Loucy (cell line): ENCODE data around the gene NUP188.
"Not testable (repeated sequence)": the region's sequence is repeated elsewhere in the genome, so short reads cannot be mapped to it uniquely, and the experiment has no call there.

ENCODE experiments used
- H2AFZ ChIP-seq: fragments of 200-600 bp; sonication (generic); 2 replicates; pipeline ENCODE4 v1.6.0; 2016; ENCODE audit warnings: antibody characterized with exemption, mild to moderate bottlenecking, low read length, moderate library complexity
- H3F3A ChIP-seq: fragments of 200-600 bp; 2 replicates; pipeline ENCODE4 v1.6.0; 2016; ENCODE audit warnings: antibody characterized with exemption, low read depth, mild to moderate bottlenecking
- H3K27me3 ChIP-seq: fragments of 200-600 bp; sonication (generic); 2 replicates; pipeline ENCODE4 v1.6.1; 2014; ENCODE audit warnings: low read length, mild to moderate bottlenecking; ENCODE audit not compliant: insufficient read depth, poor library complexity, severe bottlenecking
- H3K36me3 ChIP-seq: fragments of 200-600 bp; sonication (generic); 2 replicates; pipeline ENCODE4 v1.6.1; 2016; ENCODE audit warnings: low read length; ENCODE audit not compliant: insufficient read depth
- H3K4me1 ChIP-seq: fragments of 200-600 bp; sonication (generic); 2 replicates; pipeline ENCODE4 v1.5.1; 2014; ENCODE audit warnings: low read length, mild to moderate bottlenecking; ENCODE audit not compliant: insufficient read depth, poor library complexity, severe bottlenecking
- H3K4me2 ChIP-seq: fragments of 200-600 bp; sonication (generic); 2 replicates; pipeline ENCODE4 v1.6.0; 2014; ENCODE audit warnings: antibody characterized with exemption, low read length, low read depth, mild to moderate bottlenecking; ENCODE audit not compliant: poor library complexity, severe bottlenecking
- H3K4me3 ChIP-seq: fragments of 200-600 bp; sonication (generic); 2 replicates; pipeline ENCODE4 v1.5.1; 2014; ENCODE audit warnings: low read length, mild to moderate bottlenecking, mixed read lengths; ENCODE audit not compliant: poor library complexity, severe bottlenecking
- H3K79me2 ChIP-seq: fragments of 200-600 bp; sonication (generic); 2 replicates; pipeline ENCODE4 v1.6.1; 2014; ENCODE audit warnings: low read length; ENCODE audit not compliant: insufficient read depth
- H3K9ac ChIP-seq: fragments of 200-600 bp; sonication (generic); 2 replicates; pipeline ENCODE4 v1.6.0; 2014; ENCODE audit warnings: mild to moderate bottlenecking, low read depth, low read length, moderate library complexity; ENCODE audit not compliant: poor library complexity, severe bottlenecking
- H3K9me2 ChIP-seq: fragments of 200-600 bp; sonication (generic); replicated peaks from 2 replicates; pipeline ENCODE4 v1.6.1; 2016; ENCODE audit warnings: low read depth, low read length, mixed read lengths
- H3K9me3 ChIP-seq: fragments of 200-600 bp; sonication (generic); 2 replicates; pipeline ENCODE4 v1.6.1; 2014; ENCODE audit warnings: mild to moderate bottlenecking, antibody characterized with exemption, low read length, low read depth; ENCODE audit not compliant: insufficient read depth
- H4K20me1 ChIP-seq: fragments of 200-600 bp; sonication (generic); 2 replicates; pipeline ENCODE4 v1.6.0; 2014; ENCODE audit warnings: antibody characterized with exemption, low read length, mild to moderate bottlenecking; ENCODE audit not compliant: insufficient read depth, poor library complexity, severe bottlenecking
- EZH2phosphoT487 ChIP-seq: fragments of 200-600 bp; IDR thresholded peaks from 2 replicates; pipeline ENCODE4 v1.6.1; 2018; ENCODE audit warnings: antibody characterized with exemption, mild to moderate bottlenecking, moderate library complexity, borderline replicate concordance
- TF ChIP-seq, protein P1 (sequence below): fragments of 200-600 bp; sonication (generic); conservative IDR thresholded peaks from 2 replicates; pipeline ENCODE4 v1.5.1; 2014; ENCODE audit warnings: mild to moderate bottlenecking, antibody characterized with exemption, low read length

The NUP188 gene

DNA sequence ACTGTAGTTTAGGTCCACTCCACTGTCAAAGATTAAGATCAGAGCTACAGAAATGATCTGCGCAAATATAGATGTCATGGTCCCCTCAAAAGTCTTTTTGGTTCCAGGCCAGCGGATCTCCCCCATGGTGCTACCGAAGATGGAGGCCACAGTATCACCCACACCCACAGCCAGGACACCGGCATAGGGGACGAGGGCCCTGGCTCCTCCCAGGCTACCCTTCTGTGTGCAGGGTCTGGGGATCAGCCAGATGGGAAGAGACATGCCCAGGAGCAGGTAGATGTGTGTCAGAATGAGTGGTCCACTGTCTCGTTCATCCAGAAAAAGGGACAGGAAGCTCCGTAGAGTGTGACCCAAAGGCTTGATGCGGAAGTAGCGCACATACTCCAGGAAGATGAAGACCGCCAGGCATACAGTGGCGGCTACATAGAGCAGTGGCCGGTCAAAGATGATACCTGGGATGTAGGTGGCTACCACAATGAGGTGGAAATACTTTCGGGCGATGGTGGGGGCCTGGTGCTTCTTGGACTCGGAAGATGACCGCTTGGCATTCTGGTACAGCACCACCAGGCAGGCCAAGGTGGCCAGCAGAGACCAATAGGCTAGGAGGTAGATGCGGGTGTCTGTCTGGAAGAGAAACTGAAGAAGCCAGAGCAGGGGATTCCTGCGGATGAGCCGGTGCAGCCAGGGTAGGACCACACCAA, 1.5 kb upstream of the NUP188 start:
- Histone ChIP-seq H2AFZ (no peak overlapping the region), H3K36me3 (no peaks in the 10 kb centered on the region), H3K4me2 (peak overlapping the region; percentile 65), H3K9me3 (no peaks in the 10 kb centered on the region), H4K20me1 (no peaks in the 10 kb centered on the region), H3K4me3 (no peak overlapping the region), H3K27me3 (no peaks in the 10 kb centered on the region), H3F3A (no peaks in the 10 kb centered on the region), H3K9ac (no peak overlapping the region), H3K4me1 (no peaks in the 10 kb centered on the region), H3K9me2 (no peaks in the 10 kb centered on the region), H3K79me2 (peaks cover 24% of the 10 kb centered on the region)
- no peak for TF ChIP-seq EZH2phosphoT487
- TF ChIP-seq, protein P1, sequence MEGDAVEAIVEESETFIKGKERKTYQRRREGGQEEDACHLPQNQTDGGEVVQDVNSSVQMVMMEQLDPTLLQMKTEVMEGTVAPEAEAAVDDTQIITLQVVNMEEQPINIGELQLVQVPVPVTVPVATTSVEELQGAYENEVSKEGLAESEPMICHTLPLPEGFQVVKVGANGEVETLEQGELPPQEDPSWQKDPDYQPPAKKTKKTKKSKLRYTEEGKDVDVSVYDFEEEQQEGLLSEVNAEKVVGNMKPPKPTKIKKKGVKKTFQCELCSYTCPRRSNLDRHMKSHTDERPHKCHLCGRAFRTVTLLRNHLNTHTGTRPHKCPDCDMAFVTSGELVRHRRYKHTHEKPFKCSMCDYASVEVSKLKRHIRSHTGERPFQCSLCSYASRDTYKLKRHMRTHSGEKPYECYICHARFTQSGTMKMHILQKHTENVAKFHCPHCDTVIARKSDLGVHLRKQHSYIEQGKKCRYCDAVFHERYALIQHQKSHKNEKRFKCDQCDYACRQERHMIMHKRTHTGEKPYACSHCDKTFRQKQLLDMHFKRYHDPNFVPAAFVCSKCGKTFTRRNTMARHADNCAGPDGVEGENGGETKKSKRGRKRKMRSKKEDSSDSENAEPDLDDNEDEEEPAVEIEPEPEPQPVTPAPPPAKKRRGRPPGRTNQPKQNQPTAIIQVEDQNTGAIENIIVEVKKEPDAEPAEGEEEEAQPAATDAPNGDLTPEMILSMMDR, result no peak

DNA sequence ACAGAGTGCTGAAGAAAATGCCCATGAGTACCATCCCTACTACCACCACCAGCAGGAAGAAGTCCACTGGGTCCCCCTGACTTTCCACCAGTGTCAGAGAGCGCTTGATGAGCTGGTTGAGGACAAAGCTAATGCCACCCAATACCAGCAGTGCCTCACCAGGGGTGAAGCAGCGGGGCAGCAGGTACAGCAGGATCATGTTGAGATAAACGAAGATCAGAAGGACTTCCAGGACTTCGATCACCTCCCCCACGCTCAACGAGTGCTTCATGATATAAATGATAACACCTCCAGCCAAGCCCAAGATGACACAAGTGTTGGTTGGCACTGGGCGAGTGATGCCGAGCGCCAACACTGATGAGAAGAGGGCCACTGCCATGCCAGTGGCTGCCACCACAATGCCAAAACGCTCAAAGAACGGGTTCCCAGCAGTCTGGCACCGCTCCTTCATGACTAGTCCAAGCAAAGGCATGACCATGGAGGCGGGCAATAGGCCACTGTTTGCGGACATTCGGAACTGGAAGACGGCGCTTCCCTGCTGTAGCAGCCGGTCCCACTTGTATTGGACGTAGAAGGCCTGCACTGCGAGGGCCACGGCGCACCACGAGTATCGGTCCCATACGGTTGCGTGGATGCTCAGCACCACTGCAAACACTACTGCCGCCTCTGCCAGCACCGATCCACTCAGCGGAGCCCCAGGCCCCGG, 775 bp upstream of the NUP188 start:
- H3K9me3 ChIP-seq, result no peaks in the 10 kb centered on the region
- H3K4me3 ChIP-seq, result peak overlapping the region; percentile 93
- no peaks in the 10 kb centered on the region for H3K9me2 ChIP-seq
- no peaks in the 10 kb centered on the region for H3K36me3 ChIP-seq
- H3K4me2 ChIP-seq, result peak overlapping the region; percentile 65
- H3K9ac ChIP-seq, result peak overlapping the region; percentile 91
- no peaks in the 10 kb centered on the region for H3K4me1 ChIP-seq
- no peaks in the 10 kb centered on the region for H3F3A ChIP-seq
- no peaks in the 10 kb centered on the region for H4K20me1 ChIP-seq
- no peaks in the 10 kb centered on the region for H3K27me3 ChIP-seq
- H2AFZ ChIP-seq, result peak overlapping the region; percentile 70; the same call in 1 of the 2 replicates
- no peak for TF ChIP-seq EZH2phosphoT487
- TF ChIP-seq, protein P1, result no peak
- peaks cover 24% of the 10 kb centered on the region for H3K79me2 ChIP-seq

DNA sequence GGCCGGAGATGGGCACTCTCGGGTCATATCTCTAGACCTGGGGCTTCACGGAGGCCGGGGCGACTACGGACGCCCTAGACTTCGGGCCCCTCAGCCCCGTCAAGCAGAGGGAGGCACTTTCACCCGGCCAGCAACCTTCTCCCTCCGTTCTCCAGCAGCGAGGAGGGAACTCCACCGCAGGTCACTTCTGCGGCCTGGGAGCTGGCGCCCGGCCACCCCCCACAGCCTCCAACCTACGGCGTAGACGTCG, 297 bp upstream of the NUP188 start:
- Histone ChIP-seq H3K4me1 (no peaks in the 10 kb centered on the region), H3K9me3 (no peaks in the 10 kb centered on the region), H3K9ac (peak overlapping the region; percentile 91), H3K36me3 (no peaks in the 10 kb centered on the region), H3K4me3 (peak overlapping the region; percentile 93), H3K27me3 (no peaks in the 10 kb centered on the region), H2AFZ (peak overlapping the region; percentile 70; the same call in 1 of the 2 replicates), H4K20me1 (no peaks in the 10 kb centered on the region), H3F3A (no peaks in the 10 kb centered on the region), H3K79me2 (peaks cover 24% of the 10 kb centered on the region), H3K9me2 (no peaks in the 10 kb centered on the region), H3K4me2 (peak overlapping the region; percentile 65)
- TF ChIP-seq, protein P1, result no peak
- TF ChIP-seq EZH2phosphoT487, result no peak

DNA sequence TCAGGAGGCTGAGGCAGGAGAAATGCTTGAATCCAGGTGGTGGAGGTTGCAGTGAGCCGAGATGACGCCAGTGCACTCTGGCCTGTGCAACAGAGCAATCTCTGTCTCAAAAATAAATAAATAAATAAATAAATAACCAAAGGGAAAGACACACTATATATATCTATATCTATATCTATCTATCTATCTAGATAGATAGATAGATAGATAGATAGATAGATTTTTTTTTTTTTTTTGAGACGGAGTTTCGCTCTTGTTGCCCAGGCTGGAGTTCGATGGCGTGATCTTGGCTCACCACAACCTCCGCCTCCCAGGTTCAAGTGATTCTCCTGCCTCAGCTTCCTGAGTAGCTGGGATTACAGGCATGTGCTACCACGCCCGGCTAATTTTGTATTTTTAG, 13.9 kb downstream of the NUP188 start:
- peaks cover 17% of the 10 kb centered on the region; the same call in 1 of the 2 replicates for H3K36me3 ChIP-seq
- not testable (repeated sequence) for H3K9me3 ChIP-seq, H3F3A ChIP-seq

More for the DNA sequence above, 13.9 kb downstream of the NUP188 start:
- not testable (repeated sequence) for H3K79me2 ChIP-seq, H3K4me3 ChIP-seq, H3K9ac ChIP-seq, H4K20me1 ChIP-seq, H2AFZ ChIP-seq, H3K4me2 ChIP-seq, H3K27me3 ChIP-seq, H3K9me2 ChIP-seq, H3K4me1 ChIP-seq
